Psoas muscle (tissue), 8 donors: ENCODE measurements around the gene VAMP7. TPM values are rescaled to one million over a fixed set of nuclear protein-coding genes. Genes with fewer than 3 reads are reported as not detected.

Source experiments
- ATAC-seq, 4 donors: fragments of 200-7000 bp; cut with Tn5 transposase; one replicate each; pipeline ENCODE4 v1.9.1; 2020; ENCODE audit warnings: moderate library complexity in 3 of 4, mild to moderate bottlenecking in 2 of 4
- DNase-seq, 2 donors: peaks; one replicate each; pipeline ENCODE4 v3.0.0-alpha.2; 2020
- H3K27ac ChIP-seq: fragments of 200-600 bp; one replicate; pipeline ENCODE4 v1.8.0; 2022
- H3K27me3 ChIP-seq, 3 donors: fragments of 200-600 bp in 1 of 3; one replicate each; pipeline versions ENCODE4 v1.6.1 to v1.8.0; 2013 to 2022; ENCODE audit warnings: low read length in 2 of 3, mild to moderate bottlenecking in 2 of 3, moderate library complexity in 1 of 3; ENCODE audit not compliant: insufficient read depth in 3 of 3
- H3K36me3 ChIP-seq, 2 donors: fragments of 200-600 bp in 1 of 2; one replicate each; pipeline versions ENCODE4 v1.6.1 to v1.8.0; 2013 to 2022; ENCODE audit warnings: low read depth in 1 of 2, mild to moderate bottlenecking in 1 of 2, moderate library complexity in 1 of 2; ENCODE audit not compliant: insufficient read depth in 1 of 2
- H3K4me1 ChIP-seq: fragments of 200-600 bp; one replicate; pipeline ENCODE4 v1.8.0; 2022
- H3K4me3 ChIP-seq: fragments of 200-600 bp; one replicate; pipeline ENCODE4 v1.8.0; 2022; ENCODE audit warnings: mild to moderate bottlenecking
- H3K9me3 ChIP-seq: fragments of 200-600 bp; one replicate; pipeline ENCODE4 v1.8.0; 2022
- CTCF ChIP-seq: fragments of 200-600 bp; IDR thresholded peaks from one replicate; pipeline ENCODE4 v1.8.0; 2022; ENCODE audit warnings: antibody characterized with exemption
- WGBS, 3 donors: extraction: QIAGEN DNeasy Blood & Tissue Kit; methylation state at CpG; one replicate each; pipeline versions ENCODE4 v1.1.6 to v1.1.7; 2013; 5-methylcytosine and 5-hydroxymethylcytosine counted together
- intact Hi-C, 2 donors: fragments of 100-400 bp; cut with DNase I; formaldehyde crosslinking; loops; one replicate each; pipeline versions ENCODE4 v1.11.0 to v1.14.2; 2022
- polyA plus RNA-seq, 3 donors: library from polyadenylated mRNA; stranded (reverse); fragments of 200-250 nt; gene quantifications; one replicate each; pipeline ENCODE4 v1.2.3, GENCODE V29; 2013
- total RNA-seq, 4 donors: library from RNA; stranded (reverse); fragmentation: NEBNext Ultra II Directional in 2 of 4; extraction: Animal tissue kit (Norgen Biotek cat#: 25700) in 2 of 4; gene quantifications; one replicate each; pipeline versions ENCODE4 v1.2.1 to v1.2.4, GENCODE V29; 2021 to 2023
- donor health status: healthy with polysubstance abuse.
- donor health status: DM: no; HTN: no; CAD: no; lungs with moderate emphysema.
- donor health status: Bipolar disorder and iron deficiency.
- donor health status: healthy.
- donor health status: DM: yes; HTN: yes; CAD: no.
- donor health status: DM: no; HTN: no; CAD: no.
- donor health status: DM: no; HTN: no; CAD: no.
- donor health status: DM: yes; HTN: yes; CAD: no.

Gene VAMP7
- total and polyA plus RNA-seq, 7 donors, result 18.4 to 55.0 (median 25.2) TPM

DNA sequence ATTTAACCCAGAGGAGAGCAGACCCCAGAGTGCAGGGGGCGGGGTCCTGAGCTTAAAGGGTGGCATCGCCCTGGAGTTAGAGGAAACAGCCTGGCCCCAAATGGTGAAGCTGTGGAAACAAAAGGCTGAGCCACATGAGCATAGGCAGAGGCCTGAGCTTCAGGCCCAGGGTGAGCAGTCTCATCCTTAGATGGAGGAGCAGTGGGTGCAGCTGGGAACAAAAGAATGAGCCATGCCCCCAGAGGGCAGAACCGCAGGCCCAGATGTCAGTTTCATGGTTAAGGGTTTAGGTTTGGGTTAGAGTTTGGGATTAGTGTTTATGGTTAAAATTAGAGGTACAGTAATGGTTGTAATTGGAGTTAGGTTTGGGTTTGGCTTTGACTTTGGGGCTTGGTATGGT is 71.9 kb downstream of the VAMP7 start:
- no peaks in the 10 kb centered on the region for H3K4me1 ChIP-seq
- WGBS, 3 donors, result 67 to 79% (median 73%) methylated on average over 3 of the region's 3 CpGs
- no peak for TF ChIP-seq CTCF
- H3K36me3 ChIP-seq, result no peaks in the 10 kb centered on the region
- ATAC-seq (no peak), DNase-seq (no peak)
- intact Hi-C loops, result no loop called here
- no peak overlapping the region for H3K4me3 ChIP-seq
- H3K27ac ChIP-seq, result no peak overlapping the region
- H3K27me3 ChIP-seq, result peaks cover 0 to 2% (median 0%) of the 10 kb centered on the region in 3 donors
- no peaks in the 10 kb centered on the region for H3K9me3 ChIP-seq

DNA sequence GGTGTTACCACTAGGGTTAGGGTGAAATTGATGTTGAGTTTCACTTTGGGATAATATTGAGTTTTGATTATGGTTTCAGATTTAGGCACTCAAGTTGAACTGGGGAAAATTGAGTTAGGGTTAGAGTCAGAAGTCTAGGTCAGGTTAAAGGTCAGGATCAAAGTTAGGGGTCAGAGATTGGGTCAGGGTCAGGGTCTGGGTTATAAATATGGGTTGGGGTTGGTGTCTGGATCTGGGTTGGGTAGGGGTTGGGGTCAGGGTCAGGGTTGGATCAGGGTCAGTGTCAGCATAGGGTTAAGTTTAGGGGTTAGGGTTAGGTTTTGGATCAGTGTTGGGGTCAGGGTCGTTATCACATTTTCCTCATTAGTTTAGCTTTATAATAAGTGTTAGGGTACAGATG is 73.6 kb downstream of the VAMP7 start:
- ATAC-seq, result no peak

DNA sequence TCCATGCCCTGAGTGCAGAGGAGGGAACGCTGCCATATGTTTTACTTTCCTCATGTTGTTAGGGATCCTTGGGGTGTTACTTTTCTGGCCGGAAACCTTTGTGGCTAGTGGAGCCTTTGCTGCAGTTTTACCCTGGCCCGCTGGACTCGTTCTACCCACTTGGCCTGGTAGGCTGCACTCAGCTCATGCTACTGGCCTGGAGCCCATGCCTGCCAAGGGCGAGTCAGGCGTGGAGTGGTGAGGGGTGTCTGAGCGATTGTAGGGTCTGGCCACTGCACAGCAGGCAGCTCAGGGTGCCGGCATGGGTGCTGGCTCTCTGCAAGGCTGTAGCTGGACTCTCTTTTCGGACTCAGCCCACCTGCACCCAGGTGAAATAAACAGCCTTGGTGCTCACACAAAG is 75.0 kb downstream of the VAMP7 start:
- Histone ChIP-seq H3K27me3 (peaks cover 0 to 2% (median 0%) of the 10 kb centered on the region in 3 donors), H3K9me3 (no peaks in the 10 kb centered on the region), H3K27ac (no peak overlapping the region), H3K36me3 (no peaks in the 10 kb centered on the region), H3K4me1 (no peaks in the 10 kb centered on the region), H3K4me3 (no peak overlapping the region)
- intact Hi-C loops, result no loop called here
- WGBS, 3 donors, result 73 to 83% (median 81%) methylated on average over 9 of the region's 9 CpGs
- TF ChIP-seq CTCF, result no peak
- no peak for DNase-seq
- no peak for ATAC-seq

More for the DNA sequence above, 73.6 kb downstream of the VAMP7 start:
- WGBS, 3 donors, result 31 to 32% (median 32%) methylated on average over 1 of the region's 1 CpG
- no peak for DNase-seq
- no peaks in the 10 kb centered on the region for H3K36me3 ChIP-seq
- H3K4me3 ChIP-seq, result no peak overlapping the region
- intact Hi-C loops, result no loop called here
- TF ChIP-seq CTCF, result no peak
- H3K27me3 ChIP-seq, result peaks cover 0 to 2% (median 0%) of the 10 kb centered on the region in 3 donors
- H3K27ac ChIP-seq, result no peak overlapping the region
- no peaks in the 10 kb centered on the region for H3K4me1 ChIP-seq
- no peaks in the 10 kb centered on the region for H3K9me3 ChIP-seq

- Histone ChIP-seq H3K9me3 (no peaks in the 10 kb centered on the region), H3K4me1 (no peaks in the 10 kb centered on the region), H3K36me3 (no peaks in the 10 kb centered on the region), H3K27ac (no peak overlapping the region), H3K4me3 (no peak overlapping the region), H3K27me3 (peaks cover 0 to 2% (median 0%) of the 10 kb centered on the region in 3 donors)
- DNase-seq (no peak), ATAC-seq (no peak)
- 46 to 64% (median 57%) methylated on average over 3 of the region's 3 CpGs for WGBS, 3 donors
- TF ChIP-seq CTCF, result no peak
- intact Hi-C loops, result no loop called here
These were observed 75.5 kb downstream of the VAMP7 start for GRCh38 chrX:155956649-155957048.

- Histone ChIP-seq H3K9me3 (no peaks in the 10 kb centered on the region), H3K36me3 (no peaks in the 10 kb centered on the region), H3K27me3 (peaks cover 0 to 2% (median 0%) of the 10 kb centered on the region in 3 donors), H3K27ac (no peak overlapping the region), H3K4me3 (no peak overlapping the region), H3K4me1 (no peaks in the 10 kb centered on the region)
- no peak for ATAC-seq
- no peak for DNase-seq
- WGBS, 3 donors, result 65 to 74% (median 66%) methylated on average over 7 of the region's 7 CpGs
- intact Hi-C loops, result no loop called here
- no peak for TF ChIP-seq CTCF
These were observed 76.7 kb downstream of the VAMP7 start for GRCh38 chrX:155957843-155958242.
